GM21717 (cell line): ENCODE data around the gene FOXD4.
"Not testable (repeated sequence)": the region's sequence is repeated elsewhere in the genome, so short reads cannot be mapped to it uniquely, and the experiment has no call there.

Experiments used
- ATAC-seq: cut with Tn5 transposase; IDR thresholded peaks from one replicate; pipeline ENCODE4 v1.9.1; 2021; ENCODE audit warnings: mild to moderate bottlenecking, moderate library complexity; ENCODE audit not compliant: unreplicated experiment

FOXD4 gene

GRCh38 chr9:117995-118467 lies at the start of gene FOXD4:
Gene FOXD4 (minus strand): TSS chr9:118417. CDS start chr9:118119, 298 bp downstream.
- not testable (repeated sequence) for ATAC-seq

- ATAC-seq, result not testable (repeated sequence)
These were observed 41.7 kb upstream of the FOXD4 start for GRCh38 chr9:159871-160270.

GRCh38 chr9:151173-151572 lies 33.0 kb upstream of the FOXD4 start:
- ATAC-seq, result not testable (repeated sequence)

GRCh38 chr9:139880-140279 lies 21.7 kb upstream of the FOXD4 start:
- ATAC-seq, result not testable (repeated sequence)

- ATAC-seq, result not testable (repeated sequence)
These were observed 848 bp downstream of the FOXD4 start for GRCh38 chr9:117144-117994.

- not testable (repeated sequence) for ATAC-seq
These were observed 1.8 kb downstream of the FOXD4 start for GRCh38 chr9:116239-117077.

GRCh38 chr9:115118-115451 lies 3.1 kb downstream of the FOXD4 start:
- ATAC-seq, result not testable (repeated sequence)

GRCh38 chr9:114267-115117 lies 3.7 kb downstream of the FOXD4 start:
- ATAC-seq, result not testable (repeated sequence)

GRCh38 chr9:113468-114266 lies 4.5 kb downstream of the FOXD4 start:
- not testable (repeated sequence) for ATAC-seq

- not testable (repeated sequence) for ATAC-seq
These were observed 5.4 kb downstream of the FOXD4 start for GRCh38 chr9:112589-113467.

- not testable (repeated sequence) for ATAC-seq
These were observed 7.5 kb downstream of the FOXD4 start for GRCh38 chr9:110672-111071.

- ATAC-seq, result not testable (repeated sequence)
These were observed 8.7 kb downstream of the FOXD4 start for GRCh38 chr9:109540-109939.

GRCh38 chr9:108742-109495 lies 9.3 kb downstream of the FOXD4 start:
- not testable (repeated sequence) for ATAC-seq

GRCh38 chr9:105991-106390 lies 12.2 kb downstream of the FOXD4 start:
- not testable (repeated sequence) for ATAC-seq

- not testable (repeated sequence) for ATAC-seq
These were observed 17.8 kb downstream of the FOXD4 start for GRCh38 chr9:100430-100829.

- not testable (repeated sequence) for ATAC-seq
These were observed 18.4 kb downstream of the FOXD4 start for GRCh38 chr9:99867-100266.

- not testable (repeated sequence) for ATAC-seq
These were observed 19.4 kb downstream of the FOXD4 start for GRCh38 chr9:98775-99174.

GRCh38 chr9:94992-95391 lies 23.2 kb downstream of the FOXD4 start:
- not testable (repeated sequence) for ATAC-seq
